Hematopoietic multipotent progenitor cell treated with erythropoietin and hydrocortisone succinate and interleukin-3 and kit ligand, for 8 days (in vitro differentiated cells): Measurements from ENCODE around the gene ANGPT4.
A peak's percentile ranks its signal among the peaks of the same experiment; 100 is the strongest.

Experiments used
- DNase-seq: peaks from one replicate; pipeline ENCODE4 v3.0.0-alpha.2; 2015

Gene ANGPT4

DNA sequence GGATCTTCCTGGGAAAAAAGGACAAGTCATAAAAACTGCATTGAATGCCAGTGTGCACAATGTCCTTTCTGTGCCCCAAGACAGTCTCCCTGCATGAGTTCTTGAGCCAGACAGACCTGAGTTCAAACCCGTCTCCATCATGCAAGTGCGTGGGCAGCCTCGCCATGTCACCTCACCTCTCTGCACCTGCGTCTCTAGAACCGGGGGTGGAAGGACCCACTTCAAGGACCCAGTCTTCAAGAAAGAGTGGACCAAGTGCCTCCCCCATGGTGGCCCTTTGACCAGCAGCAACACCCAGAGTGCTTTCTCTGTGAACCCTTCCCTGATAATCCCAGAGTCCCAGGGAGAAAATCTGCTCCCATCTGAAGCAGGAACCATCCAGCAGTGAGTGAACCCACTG lies 23.5 kb upstream of the ANGPT4 start:
- no peak for DNase-seq

GRCh38 chr20:934186-934840 lies 18.2 kb upstream of the ANGPT4 start:
- no peak for DNase-seq

GRCh38 chr20:933029-933428 lies 16.9 kb upstream of the ANGPT4 start:
- peak; percentile 29 for DNase-seq

GRCh38 chr20:931401-931800 lies 15.3 kb upstream of the ANGPT4 start:
- DNase-seq, result peak; percentile 16

DNA sequence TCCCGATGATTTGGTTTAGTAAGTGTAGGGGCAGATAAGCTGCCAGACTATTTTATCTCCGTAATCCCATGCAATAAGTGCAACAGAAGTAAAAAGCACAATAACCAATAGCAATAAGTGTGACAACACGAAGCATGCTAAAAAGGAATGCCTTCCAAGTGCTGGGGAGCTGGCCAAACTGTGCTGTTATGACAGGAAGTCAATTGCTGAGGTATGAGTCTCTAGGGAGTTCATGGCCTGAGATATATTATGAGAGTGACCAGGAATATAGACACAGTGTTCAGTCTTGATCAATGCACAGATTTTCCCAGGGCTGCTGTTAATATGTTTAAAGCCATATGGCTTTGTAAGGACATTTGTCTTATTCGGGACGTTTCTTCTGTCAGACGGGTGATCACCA lies 10.5 kb upstream of the ANGPT4 start:
- no peak for DNase-seq

- DNase-seq, result no peak
Measured at GRCh38 chr20:925516-925915, 9.4 kb upstream of the ANGPT4 start.

- DNase-seq, result no peak
Measured at GRCh38 chr20:924639-925038, 8.5 kb upstream of the ANGPT4 start.

DNA sequence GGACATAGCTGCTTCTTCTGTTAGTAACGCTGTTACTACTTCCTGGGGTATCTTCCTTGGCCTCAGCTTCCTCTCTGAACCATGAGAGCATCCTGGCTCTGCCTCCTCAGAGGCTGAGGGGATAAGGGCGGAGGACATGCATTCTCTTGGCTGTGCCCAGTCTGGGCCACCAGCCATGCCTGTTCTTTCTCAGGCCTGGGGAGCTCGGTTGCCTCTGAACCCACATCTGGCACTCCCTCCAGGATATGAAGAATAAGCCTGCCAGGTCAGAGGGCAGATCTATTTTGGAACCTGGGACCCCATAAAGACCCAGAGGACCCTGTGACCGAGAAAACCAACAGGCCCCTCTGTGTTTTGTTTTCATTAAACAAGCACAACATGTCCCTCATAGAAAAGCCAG lies 6.6 kb upstream of the ANGPT4 start:
- no peak for DNase-seq

DNA sequence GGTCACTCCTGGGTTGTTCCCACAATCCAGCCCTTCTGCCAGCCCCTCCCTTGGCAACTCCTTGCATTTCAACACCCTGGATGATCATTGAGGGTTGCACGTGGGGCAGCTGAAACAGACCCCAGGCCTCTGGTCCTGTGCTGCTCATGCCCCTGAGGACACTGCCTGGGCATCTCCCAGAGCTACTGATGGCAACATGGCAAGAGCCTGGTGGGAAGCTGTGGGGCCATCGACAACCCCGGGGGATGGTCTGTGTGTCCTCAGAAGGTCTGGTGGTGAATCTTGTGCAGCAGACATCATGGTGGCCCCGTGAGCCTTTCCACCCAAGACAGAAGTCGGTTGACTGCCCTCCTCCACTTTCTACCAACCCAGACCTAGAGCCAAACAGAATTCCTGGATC lies 4.9 kb upstream of the ANGPT4 start:
- DNase-seq, result no peak

GRCh38 chr20:920311-920710 lies 4.2 kb upstream of the ANGPT4 start:
- no peak for DNase-seq

- DNase-seq, result no peak
Measured at GRCh38 chr20:919491-919916, 3.4 kb upstream of the ANGPT4 start.

- DNase-seq, result no peak
Measured at GRCh38 chr20:917416-917815, 1.3 kb upstream of the ANGPT4 start.

- DNase-seq, result no peak
Measured at GRCh38 chr20:916825-917224, 691 bp upstream of the ANGPT4 start.

DNA sequence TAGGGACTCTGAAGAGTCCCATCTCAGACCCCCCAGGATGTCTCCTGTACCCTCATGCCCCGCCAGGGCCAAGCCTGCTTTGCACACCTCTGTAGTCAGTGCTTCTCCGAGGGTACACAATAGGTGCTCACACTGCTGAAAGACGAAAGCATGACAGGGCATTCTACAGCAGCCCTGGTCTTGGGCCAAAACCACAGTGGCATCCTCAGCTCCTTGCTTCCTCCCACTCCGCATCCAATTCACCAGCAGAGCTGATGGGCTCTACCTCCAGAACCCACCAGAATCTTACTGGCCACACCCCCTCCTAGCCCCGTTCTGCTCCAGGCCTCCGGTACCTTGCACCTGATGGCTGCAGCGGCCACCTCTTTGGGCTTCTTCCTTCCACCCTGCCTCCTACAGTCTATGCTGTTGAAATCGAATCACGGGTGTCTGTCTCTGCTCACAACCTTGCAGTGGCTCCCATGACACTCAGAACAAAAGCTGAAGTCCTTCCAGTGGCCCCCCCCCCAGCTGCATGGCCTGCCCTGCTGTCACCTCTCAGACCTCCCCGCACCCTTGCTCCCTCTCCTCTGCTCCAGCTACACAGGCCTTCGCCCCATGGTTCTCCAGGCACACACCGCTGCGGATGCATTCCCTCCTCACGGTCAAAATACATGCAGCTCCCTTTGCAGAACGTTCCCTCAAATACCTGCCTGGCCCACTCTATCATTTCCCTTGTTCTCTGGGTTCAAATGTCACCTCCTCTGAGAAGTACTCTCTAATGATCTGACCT lies 1.2 kb downstream of the ANGPT4 start:
- DNase-seq, result no peak

GRCh38 chr20:913306-913849 lies 2.8 kb downstream of the ANGPT4 start:
- no peak for DNase-seq

GRCh38 chr20:911882-912600 lies 4.1 kb downstream of the ANGPT4 start:
- no peak for DNase-seq

DNA sequence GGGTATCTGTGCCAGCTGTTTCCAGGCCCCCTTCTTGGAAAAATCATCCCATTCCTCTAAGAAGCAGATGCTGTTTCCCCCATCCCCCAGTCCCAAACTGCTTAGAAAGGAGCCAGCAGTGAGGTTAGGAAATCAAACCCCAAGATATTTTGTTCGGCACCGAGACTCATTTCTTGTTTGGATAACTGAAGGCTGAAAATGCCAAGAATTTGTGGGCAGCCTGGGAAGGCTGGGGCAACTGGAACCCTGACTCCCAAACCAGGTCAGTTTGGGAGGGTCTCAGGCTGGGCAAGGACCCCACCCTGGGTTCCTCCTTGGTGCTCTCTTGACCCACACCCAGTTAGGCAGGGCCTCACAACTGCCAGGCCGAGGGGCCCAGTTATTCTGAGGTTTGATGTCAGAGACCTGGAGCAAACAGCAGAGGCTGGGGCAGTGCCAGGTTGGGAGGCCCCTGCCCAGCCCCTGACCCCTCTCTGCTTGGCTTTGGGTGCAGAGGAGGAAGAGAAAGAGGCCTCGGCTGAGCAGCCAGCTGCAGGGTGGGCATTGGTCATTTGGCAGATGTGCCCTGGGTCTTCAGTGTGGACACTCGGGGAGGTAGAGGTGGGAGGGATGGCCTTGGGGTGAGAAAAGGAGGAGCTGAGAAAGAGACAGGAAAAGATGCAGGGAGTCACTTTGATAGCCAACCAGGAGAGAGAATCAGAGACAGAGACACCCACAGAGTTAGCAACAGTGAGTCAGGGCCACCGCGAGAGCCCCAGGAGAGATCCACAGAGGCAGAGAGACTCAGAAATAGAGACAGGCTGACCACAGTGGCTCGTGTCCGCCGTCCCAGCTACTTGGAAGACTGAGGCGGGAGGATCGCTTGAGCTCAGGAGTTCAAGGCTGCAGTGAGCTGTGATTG lies 5.0 kb downstream of the ANGPT4 start:
- DNase-seq, result no peak

- no peak for DNase-seq
Measured at GRCh38 chr20:910132-910869, 5.8 kb downstream of the ANGPT4 start.

DNA sequence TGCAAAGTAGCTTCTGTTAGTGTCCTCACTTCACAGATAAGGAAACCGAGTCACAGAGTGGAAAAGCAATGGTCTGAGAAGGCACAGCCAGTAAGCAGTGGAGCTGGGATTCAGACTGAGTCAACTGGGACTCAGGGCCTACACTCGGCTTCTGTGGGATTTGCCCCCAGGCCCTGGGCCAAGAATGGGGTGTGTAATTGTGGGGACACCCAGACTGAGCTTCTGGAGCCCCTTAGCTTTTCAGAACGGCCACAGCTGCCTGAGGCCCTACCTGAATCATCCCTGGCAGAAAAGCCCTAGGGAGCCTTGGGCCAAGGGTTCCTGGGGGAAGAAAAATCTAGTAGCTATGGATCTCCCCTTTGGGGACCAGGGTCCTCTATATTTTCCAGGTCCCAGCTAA lies 6.5 kb downstream of the ANGPT4 start:
- DNase-seq, result no peak

DNA sequence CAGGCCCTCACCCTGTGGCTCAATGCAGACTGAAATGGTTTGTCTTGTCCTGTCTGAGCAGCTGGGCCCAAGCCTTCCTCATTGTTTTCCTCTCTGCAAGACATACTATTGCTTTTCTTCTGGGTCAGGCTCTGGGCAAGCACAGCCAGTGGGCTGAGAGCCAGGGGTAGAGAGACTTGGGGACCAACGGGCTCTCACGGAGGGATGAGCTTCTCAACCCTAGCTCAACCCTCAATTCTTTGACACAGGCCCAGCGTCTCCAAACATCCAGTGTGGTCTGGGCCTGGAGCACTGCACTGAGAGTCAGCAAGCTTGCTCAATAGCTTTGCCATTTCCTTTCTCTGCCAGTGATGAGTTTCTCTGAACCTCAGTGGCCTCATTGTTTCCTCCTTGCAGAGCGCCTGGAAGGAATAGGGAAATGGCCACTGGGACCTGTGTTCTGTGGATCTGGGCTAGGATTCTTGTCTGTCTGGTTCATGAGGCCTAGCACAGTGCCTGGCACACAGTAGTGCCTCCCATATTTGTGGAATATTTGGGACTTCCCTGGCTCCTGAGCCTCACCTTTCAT lies 9.3 kb downstream of the ANGPT4 start:
- DNase-seq, result no peak

DNA sequence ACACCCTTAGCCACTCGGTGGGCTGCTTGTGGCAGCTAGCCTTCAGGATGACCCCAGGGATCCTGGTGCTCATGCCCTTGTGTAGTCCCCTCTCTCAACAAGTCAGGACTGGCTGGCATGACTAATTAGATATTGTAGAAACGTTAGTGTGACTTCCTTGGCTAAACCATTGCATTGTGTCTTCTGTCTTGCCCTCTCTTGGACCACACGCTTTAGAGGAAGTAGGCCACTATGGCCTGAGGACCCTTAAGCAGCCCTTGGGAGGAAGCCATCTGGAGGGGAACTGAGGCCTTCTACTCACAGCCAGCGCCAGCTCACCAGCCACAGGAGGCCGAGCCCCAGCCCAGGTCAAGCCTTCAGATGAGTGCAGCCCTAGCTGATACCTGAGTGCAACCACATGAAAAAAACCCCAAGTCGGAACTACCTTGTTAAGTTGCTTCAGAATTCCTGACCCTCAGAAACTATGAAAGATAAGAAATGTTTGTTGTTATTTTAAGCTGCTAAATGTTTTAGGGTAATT lies 10.1 kb downstream of the ANGPT4 start:
- DNase-seq, result no peak
